Naive thymus-derived CD8-positive, alpha-beta T cell (primary cell): ENCODE results near the gene PGM1. TPM values are rescaled to one million over a fixed set of nuclear protein-coding genes. Genes with fewer than 3 reads are reported as not detected.
A peak's percentile ranks its signal among the peaks of the same experiment; 100 is the strongest.

Experiments used
- ATAC-seq, 2 donors: fragments of 150-1000 bp; cut with Tn5 transposase in 1 of 2; sonication (Bioruptor Pico), chemical (Tn5 transposase) in 1 of 2; 1 replicate in 1 of 2; 2 replicates in 1 of 2; pipeline ENCODE4 v1.10.0; 2021; ENCODE audit warnings: mild to moderate bottlenecking in 2 of 2, moderate library complexity in 2 of 2
- POLR2A ChIA-PET: fragments of 350-600 bp; sonication (Branson Sonifier 250); formaldehyde crosslinking; loops from one replicate; lab custom pipeline; 2021; ENCODE audit warnings: antibody characterized with exemption; lab: Charles Lee
- DNase-seq, 10 donors: peaks; one replicate each; pipeline versions ENCODE4 v3.0.0 to v3.0.0-alpha.2; 2020 to 2022
- H3K27ac Mint-ChIP-seq, 10 donors: one replicate each; pipeline ENCODE4 v1.8.0; 2020 to 2022; ENCODE audit warnings: mild to moderate bottlenecking in 10 of 10, mixed read lengths in 10 of 10, moderate library complexity in 4 of 10, inconsistent platforms in 1 of 10
- H3K27me3 Mint-ChIP-seq, 5 donors: one replicate each; pipeline ENCODE4 v1.8.0; 2021 to 2022; ENCODE audit warnings: mixed read lengths in 5 of 5
- H3K36me3 Mint-ChIP-seq, 3 donors: one replicate each; pipeline ENCODE4 v1.8.0; 2020 to 2022; ENCODE audit warnings: mixed read lengths in 3 of 3, mild to moderate bottlenecking in 2 of 3, inconsistent platforms in 1 of 3
- H3K4me1 Mint-ChIP-seq, 4 donors: one replicate each; pipeline ENCODE4 v1.8.0; 2021 to 2022; ENCODE audit warnings: mixed read lengths in 4 of 4
- H3K4me3 Mint-ChIP-seq, 10 donors: one replicate each; pipeline ENCODE4 v1.8.0; 2020 to 2022; ENCODE audit warnings: mild to moderate bottlenecking in 10 of 10, mixed read lengths in 10 of 10, moderate library complexity in 6 of 10, inconsistent platforms in 1 of 10
- H3K9me3 Mint-ChIP-seq, 9 donors: one replicate each; pipeline ENCODE4 v1.8.0; 2020 to 2022; ENCODE audit warnings: mixed read lengths in 9 of 9, mild to moderate bottlenecking in 3 of 9, inconsistent platforms in 1 of 9, moderate library complexity in 1 of 9
- polyA plus RNA-seq, 3 donors: library from polyadenylated mRNA; unstranded; fragments of 300-500 nt; fragmentation: Illumina TruSeq; gene quantifications; one replicate each; pipeline ENCODE4 v1.2.3, GENCODE V29; 2021
- total RNA-seq, 8 experiments: library from RNA in 2 of 8; stranded (reverse) in 2 of 8; gene quantifications; one replicate each; pipeline ENCODE4 v1.2.3 and lab custom pipeline; 2021 to 2026

PGM1 gene
- total and polyA plus RNA-seq, 5 experiments from 2014 or later, result 15.7 to 35.9 (median 30.4) TPM

- POLR2A ChIA-PET, result no interaction called here
- no peak overlapping the region for H3K4me3 Mint-ChIP-seq
- H3K9me3 Mint-ChIP-seq, result no peaks in the 10 kb centered on the region
- DNase-seq, result no peak
- no peaks in the 10 kb centered on the region for H3K27me3 Mint-ChIP-seq
- peak overlapping the region in 1 of 10 donors; percentile 55 for H3K27ac Mint-ChIP-seq
- ATAC-seq, result no peak
- peaks cover 2 to 44% (median 8%) of the 10 kb centered on the region in 4 donors for H3K4me1 Mint-ChIP-seq
- peaks cover 0 to 8% (median 0%) of the 10 kb centered on the region in 3 donors for H3K36me3 Mint-ChIP-seq
Observed at GRCh38 chr1:63602629-63603028, 9.4 kb downstream of the PGM1 start.

GRCh38 chr1:63603810-63604209, 10.6 kb downstream of the PGM1 start:
- H3K4me3 Mint-ChIP-seq, result no peak overlapping the region
- H3K27me3 Mint-ChIP-seq, result no peaks in the 10 kb centered on the region
- H3K36me3 Mint-ChIP-seq, result peaks cover 0 to 8% (median 0%) of the 10 kb centered on the region in 3 donors
- no peak for ATAC-seq
- no peaks in the 10 kb centered on the region for H3K9me3 Mint-ChIP-seq
- no peak for DNase-seq
- H3K4me1 Mint-ChIP-seq, result peaks cover 2 to 47% (median 8%) of the 10 kb centered on the region in 4 donors
- no peak overlapping the region for H3K27ac Mint-ChIP-seq
- POLR2A ChIA-PET, result no interaction called here

- no peaks in the 10 kb centered on the region for H3K27me3 Mint-ChIP-seq
- peak overlapping the region in 1 of 10 donors; percentile 49 for H3K27ac Mint-ChIP-seq
- ATAC-seq (no peak), DNase-seq (no peak)
- POLR2A ChIA-PET, result no interaction called here
- H3K36me3 Mint-ChIP-seq, result peaks cover 0 to 8% (median 0%) of the 10 kb centered on the region in 3 donors
- H3K4me3 Mint-ChIP-seq, result no peak overlapping the region
- H3K4me1 Mint-ChIP-seq, result peaks cover 6 to 50% (median 11%) of the 10 kb centered on the region in 4 donors
- H3K9me3 Mint-ChIP-seq, result no peaks in the 10 kb centered on the region
Observed at GRCh38 chr1:63607322-63607721, 14.1 kb downstream of the PGM1 start.

- Mint-ChIP-seq H3K27me3 (no peaks in the 10 kb centered on the region), H3K4me1 (peaks cover 4 to 37% (median 5%) of the 10 kb centered on the region in 4 donors), H3K36me3 (peaks cover 0 to 3% (median 0%) of the 10 kb centered on the region in 3 donors), H3K27ac (peak overlapping the region in 1 of 10 donors; percentile 79), H3K4me3 (no peak overlapping the region), H3K9me3 (no peaks in the 10 kb centered on the region)
- ATAC-seq, result no peak
- POLR2A ChIA-PET, result no interaction called here
- DNase-seq, result no peak
Observed at GRCh38 chr1:63611231-63611630, 18.0 kb downstream of the PGM1 start.

- Mint-ChIP-seq H3K9me3 (no peaks in the 10 kb centered on the region), H3K27me3 (no peaks in the 10 kb centered on the region), H3K36me3 (peaks cover 0 to 5% (median 0%) of the 10 kb centered on the region in 3 donors), H3K4me1 (peaks cover 4 to 28% (median 6%) of the 10 kb centered on the region in 4 donors), H3K4me3 (no peak overlapping the region), H3K27ac (peak overlapping the region in 2 of 10 donors; percentile 22 to 80)
- ATAC-seq, result no peak
- DNase-seq, result no peak
- POLR2A ChIA-PET, result no interaction called here
Observed at GRCh38 chr1:63612564-63612963, 19.4 kb downstream of the PGM1 start.

- no peaks in the 10 kb centered on the region for H3K27me3 Mint-ChIP-seq
- DNase-seq (no peak), ATAC-seq (no peak)
- peaks cover 0 to 5% (median 1%) of the 10 kb centered on the region in 3 donors for H3K36me3 Mint-ChIP-seq
- POLR2A ChIA-PET, result no interaction called here
- H3K4me3 Mint-ChIP-seq, result no peak overlapping the region
- H3K27ac Mint-ChIP-seq, result peak overlapping the region in 3 of 10 donors; percentile 14 to 40 (median 16)
- peaks cover 4 to 28% (median 6%) of the 10 kb centered on the region in 4 donors for H3K4me1 Mint-ChIP-seq
- H3K9me3 Mint-ChIP-seq, result no peaks in the 10 kb centered on the region
Observed at GRCh38 chr1:63612971-63613370, 19.8 kb downstream of the PGM1 start.

GRCh38 chr1:63615768-63616420, 22.7 kb downstream of the PGM1 start:
- Mint-ChIP-seq H3K27ac (no peak overlapping the region), H3K4me3 (no peak overlapping the region), H3K4me1 (peaks cover 0 to 11% (median 4%) of the 10 kb centered on the region in 4 donors), H3K27me3 (no peaks in the 10 kb centered on the region), H3K9me3 (no peaks in the 10 kb centered on the region), H3K36me3 (peaks cover 0 to 7% (median 3%) of the 10 kb centered on the region in 3 donors)
- DNase-seq, result peak; percentile 19 to 83 (median 65)
- POLR2A ChIA-PET, result interaction anchor here (1.0 kb wide), 1 partner anchor 631 kb away, joined by 3 read pairs; no protein-coding TSS in a partner anchor
- peak; percentile 53 to 70 for ATAC-seq

- POLR2A ChIA-PET, result no interaction called here
- no peak for DNase-seq
- H3K4me3 Mint-ChIP-seq, result no peak overlapping the region
- peak overlapping the region in 1 of 10 donors; percentile 31 for H3K27ac Mint-ChIP-seq
- H3K36me3 Mint-ChIP-seq, result peaks cover 0 to 7% (median 6%) of the 10 kb centered on the region in 3 donors
- no peaks in the 10 kb centered on the region for H3K27me3 Mint-ChIP-seq
- peaks cover 0 to 10% (median 3%) of the 10 kb centered on the region in 4 donors for H3K4me1 Mint-ChIP-seq
- no peaks in the 10 kb centered on the region for H3K9me3 Mint-ChIP-seq
- ATAC-seq, result no peak
Observed at GRCh38 chr1:63617450-63617849, 24.2 kb downstream of the PGM1 start.

GRCh38 chr1:63618011-63618410, 24.8 kb downstream of the PGM1 start:
- H3K27me3 Mint-ChIP-seq, result no peaks in the 10 kb centered on the region
- peaks cover 0 to 12% (median 3%) of the 10 kb centered on the region in 4 donors for H3K4me1 Mint-ChIP-seq
- H3K4me3 Mint-ChIP-seq, result no peak overlapping the region
- POLR2A ChIA-PET, result no interaction called here
- ATAC-seq, result no peak
- no peaks in the 10 kb centered on the region for H3K9me3 Mint-ChIP-seq
- H3K27ac Mint-ChIP-seq, result peak overlapping the region in 1 of 10 donors; percentile 31
- no peak for DNase-seq
- peaks cover 0 to 7% (median 6%) of the 10 kb centered on the region in 3 donors for H3K36me3 Mint-ChIP-seq

GRCh38 chr1:63619558-63619957, 26.3 kb downstream of the PGM1 start:
- H3K9me3 Mint-ChIP-seq, result no peaks in the 10 kb centered on the region
- POLR2A ChIA-PET, result no interaction called here
- H3K4me1 Mint-ChIP-seq, result peaks cover 0 to 16% (median 7%) of the 10 kb centered on the region in 4 donors
- ATAC-seq, result no peak
- H3K4me3 Mint-ChIP-seq, result no peak overlapping the region
- no peaks in the 10 kb centered on the region for H3K27me3 Mint-ChIP-seq
- no peak overlapping the region for H3K27ac Mint-ChIP-seq
- DNase-seq, result no peak
- peaks cover 0 to 12% (median 6%) of the 10 kb centered on the region in 3 donors for H3K36me3 Mint-ChIP-seq

GRCh38 chr1:63620671-63621070, 27.5 kb downstream of the PGM1 start:
- H3K27ac Mint-ChIP-seq, result peak overlapping the region in 1 of 10 donors; percentile 9

GRCh38 chr1:63621075-63621474, 27.9 kb downstream of the PGM1 start:
- no peaks in the 10 kb centered on the region for H3K27me3 Mint-ChIP-seq
- DNase-seq (no peak), ATAC-seq (no peak)
- POLR2A ChIA-PET, result no interaction called here
- H3K27ac Mint-ChIP-seq, result peak overlapping the region in 1 of 10 donors; percentile 9
- peaks cover 8 to 22% (median 14%) of the 10 kb centered on the region in 4 donors for H3K4me1 Mint-ChIP-seq
- no peaks in the 10 kb centered on the region for H3K9me3 Mint-ChIP-seq
- no peak overlapping the region for H3K4me3 Mint-ChIP-seq
- peaks cover 0 to 12% (median 6%) of the 10 kb centered on the region in 3 donors for H3K36me3 Mint-ChIP-seq

More at GRCh38 chr1:63620671-63621070, 27.5 kb downstream of the PGM1 start:
- Mint-ChIP-seq H3K4me1 (peaks cover 4 to 19% (median 12%) of the 10 kb centered on the region in 4 donors), H3K4me3 (no peak overlapping the region), H3K27me3 (no peaks in the 10 kb centered on the region), H3K36me3 (peaks cover 0 to 12% (median 6%) of the 10 kb centered on the region in 3 donors), H3K9me3 (no peaks in the 10 kb centered on the region)
- DNase-seq (no peak), ATAC-seq (no peak)
- POLR2A ChIA-PET, result no interaction called here

GRCh38 chr1:63621698-63622097, 28.5 kb downstream of the PGM1 start:
- POLR2A ChIA-PET, result no interaction called here
- Mint-ChIP-seq H3K27me3 (no peaks in the 10 kb centered on the region), H3K9me3 (no peaks in the 10 kb centered on the region), H3K4me1 (peaks cover 8 to 24% (median 14%) of the 10 kb centered on the region in 4 donors), H3K36me3 (peaks cover 0 to 12% (median 6%) of the 10 kb centered on the region in 3 donors), H3K27ac (no peak overlapping the region), H3K4me3 (no peak overlapping the region)
- no peak for DNase-seq
- ATAC-seq, result no peak
